Esophagus muscularis mucosa (tissue), 4 donors: ENCODE results near the gene SLC39A7.

ENCODE experiments used
- EP300 ChIP-seq: sonication (generic); formaldehyde crosslinking; IDR thresholded peaks from one replicate; pipeline ENCODE4 v1.6.1; 2017; ENCODE audit warnings: antibody characterized with exemption
- POLR2A ChIP-seq: fragments of 450-650 bp; IDR thresholded peaks from one replicate; pipeline ENCODE4 v1.6.1; 2017; ENCODE audit warnings: antibody characterized with exemption, moderate library complexity, mild to moderate bottlenecking, low read depth
- POLR2AphosphoS5 ChIP-seq, 2 donors: sonication (generic); formaldehyde crosslinking; IDR thresholded peaks; one replicate each; pipeline ENCODE4 v1.6.1; 2017; ENCODE audit warnings: antibody characterized with exemption in 2 of 2
- TF ChIP-seq, protein P1 (sequence below), 3 experiments: fragments of 200-600 bp in 2 of 3; fragments of 450-650 bp in 1 of 3; sonication (generic) in 2 of 3; IDR thresholded peaks; one replicate each; pipeline ENCODE4 v1.5.1; 2017 to 2019; ENCODE audit warnings: antibody characterized with exemption in 3 of 3, mild to moderate bottlenecking in 2 of 3, moderate library complexity in 1 of 3

DNA sequence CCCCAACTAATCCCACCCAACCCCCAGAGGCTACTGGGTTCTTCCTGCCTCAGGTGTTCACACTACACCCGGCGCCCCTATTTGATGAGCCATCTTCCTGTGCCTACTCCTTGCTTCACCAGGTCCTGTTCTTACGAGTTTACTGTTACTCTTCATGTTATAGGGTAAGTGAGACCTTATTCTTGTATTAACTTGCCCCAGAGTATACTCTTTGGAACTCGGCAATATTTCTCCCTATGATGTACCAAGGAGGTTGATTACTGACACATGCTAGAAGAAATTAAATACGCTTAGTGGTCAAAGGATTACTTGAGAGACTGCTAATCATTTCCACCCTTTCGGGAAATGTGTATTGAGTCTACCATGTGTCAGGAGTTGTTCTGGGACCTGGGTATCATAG, 16.6 kb downstream of the SLC39A7 start:
- no peak for TF ChIP-seq EP300
- TF ChIP-seq, protein P1, sequence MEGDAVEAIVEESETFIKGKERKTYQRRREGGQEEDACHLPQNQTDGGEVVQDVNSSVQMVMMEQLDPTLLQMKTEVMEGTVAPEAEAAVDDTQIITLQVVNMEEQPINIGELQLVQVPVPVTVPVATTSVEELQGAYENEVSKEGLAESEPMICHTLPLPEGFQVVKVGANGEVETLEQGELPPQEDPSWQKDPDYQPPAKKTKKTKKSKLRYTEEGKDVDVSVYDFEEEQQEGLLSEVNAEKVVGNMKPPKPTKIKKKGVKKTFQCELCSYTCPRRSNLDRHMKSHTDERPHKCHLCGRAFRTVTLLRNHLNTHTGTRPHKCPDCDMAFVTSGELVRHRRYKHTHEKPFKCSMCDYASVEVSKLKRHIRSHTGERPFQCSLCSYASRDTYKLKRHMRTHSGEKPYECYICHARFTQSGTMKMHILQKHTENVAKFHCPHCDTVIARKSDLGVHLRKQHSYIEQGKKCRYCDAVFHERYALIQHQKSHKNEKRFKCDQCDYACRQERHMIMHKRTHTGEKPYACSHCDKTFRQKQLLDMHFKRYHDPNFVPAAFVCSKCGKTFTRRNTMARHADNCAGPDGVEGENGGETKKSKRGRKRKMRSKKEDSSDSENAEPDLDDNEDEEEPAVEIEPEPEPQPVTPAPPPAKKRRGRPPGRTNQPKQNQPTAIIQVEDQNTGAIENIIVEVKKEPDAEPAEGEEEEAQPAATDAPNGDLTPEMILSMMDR (IDR thresholded peaks at IDR 0.05), result no peak
- no peak for TF ChIP-seq POLR2A
- TF ChIP-seq POLR2AphosphoS5 (IDR thresholded peaks at IDR 0.05), result no peak
